HFFc6 (cell line): ENCODE measurements around the gene SLC38A11. TPM values are rescaled to one million over a fixed set of nuclear protein-coding genes. Genes with fewer than 3 reads are reported as not detected.
A peak's percentile ranks its signal among the peaks of the same experiment; 100 is the strongest.
"Not testable (repeated sequence)": the region's sequence is repeated elsewhere in the genome, so short reads cannot be mapped to it uniquely, and the experiment has no call there.

Experiments
- DNase-seq: peaks from one replicate; pipeline ENCODE4 v3.0.0-alpha.2; 2018
- H3K27ac Mint-ChIP-seq: 2 replicates; pipeline ENCODE4 v1.8.0; 2020; ENCODE audit warnings: mild to moderate bottlenecking, mixed read lengths
- H3K27me3 Mint-ChIP-seq: 2 replicates; pipeline ENCODE4 v1.8.0; 2021; ENCODE audit warnings: mild to moderate bottlenecking, moderate library complexity, mixed read lengths; ENCODE audit not compliant: insufficient read depth
- H3K36me3 Mint-ChIP-seq: 2 replicates; pipeline ENCODE4 v1.8.0; 2021; ENCODE audit warnings: low read depth, mixed read lengths
- H3K4me1 Mint-ChIP-seq: 2 replicates; pipeline ENCODE4 v1.8.0; 2020; ENCODE audit warnings: low read depth, mixed read lengths
- H3K4me3 Mint-ChIP-seq: 2 replicates; pipeline ENCODE4 v1.8.0; 2020; ENCODE audit warnings: mild to moderate bottlenecking, moderate library complexity, mixed read lengths
- H3K9me3 Mint-ChIP-seq: 2 replicates; pipeline ENCODE4 v1.8.0; 2020; ENCODE audit warnings: mild to moderate bottlenecking, mixed read lengths
- CTCF ChIP-seq: fragments of 200-600 bp; sonication (generic); IDR thresholded peaks from 2 replicates; pipeline ENCODE4 v1.5.0; 2021; ENCODE audit warnings: antibody characterized with exemption, mild to moderate bottlenecking
- total RNA-seq, 6 experiments: library from RNA; stranded (reverse); fragmentation: NEBNext Ultra II Directional; extraction: Animal tissue kit (Norgen Biotek cat#: 25700); gene quantifications; 2 replicates in 1 of 6; 3 replicates in 5 of 6; pipeline ENCODE4 v1.2.3, GENCODE V29; 2021

Gene SLC38A11
- total RNA-seq, 6 experiments from 2014 or later, result 2.1 to 3.0 (median 2.5) TPM

GRCh38 chr2:164992818-164993217 lies 37.5 kb upstream of the SLC38A11 start:
- peak; percentile 94 for DNase-seq
- no peaks in the 10 kb centered on the region for H3K9me3 Mint-ChIP-seq
- H3K4me1 Mint-ChIP-seq, result peaks cover 60% of the 10 kb centered on the region
- peak overlapping the region; percentile 92 for H3K27ac Mint-ChIP-seq
- no peaks in the 10 kb centered on the region for H3K36me3 Mint-ChIP-seq
- H3K4me3 Mint-ChIP-seq, result no peak overlapping the region
- TF ChIP-seq CTCF, result peak; percentile 86
- H3K27me3 Mint-ChIP-seq, result no peaks in the 10 kb centered on the region

GRCh38 chr2:164992093-164992454 lies 36.7 kb upstream of the SLC38A11 start:
- not testable (repeated sequence) for H3K27me3 Mint-ChIP-seq, DNase-seq, H3K36me3 Mint-ChIP-seq, H3K9me3 Mint-ChIP-seq, H3K4me3 Mint-ChIP-seq
- Mint-ChIP-seq H3K27ac (peak overlapping the region; percentile 92), H3K4me1 (peaks cover 64% of the 10 kb centered on the region)

- peak overlapping the region; percentile 92 for H3K27ac Mint-ChIP-seq
- not testable (repeated sequence) for H3K27me3 Mint-ChIP-seq, H3K9me3 Mint-ChIP-seq, H3K36me3 Mint-ChIP-seq
- H3K4me3 Mint-ChIP-seq, result peak overlapping the region; percentile 52
- DNase-seq, result peak; percentile 24
- H3K4me1 Mint-ChIP-seq, result peaks cover 70% of the 10 kb centered on the region
Measured at GRCh38 chr2:164991361-164992092, 36.2 kb upstream of the SLC38A11 start.

DNA sequence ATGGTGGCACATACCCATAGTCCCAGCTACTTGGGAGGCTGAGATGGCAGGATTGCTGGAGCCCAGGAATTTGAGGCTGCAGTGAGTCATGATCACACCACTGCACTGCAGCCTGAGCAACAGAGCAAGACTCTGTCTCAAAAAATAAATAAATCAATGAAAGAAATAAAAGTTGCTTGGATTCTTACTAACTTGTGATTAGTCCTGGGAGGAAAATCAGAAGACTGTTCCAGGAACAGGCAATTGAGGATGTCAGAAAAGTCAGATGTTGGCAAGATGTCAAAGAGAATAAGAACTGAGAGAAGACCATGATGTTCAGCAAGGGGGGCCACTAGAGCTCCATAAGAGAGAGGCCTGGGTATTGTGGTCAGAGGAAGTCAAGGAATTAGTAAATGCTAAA lies 35.6 kb upstream of the SLC38A11 start:
- H3K36me3 Mint-ChIP-seq, H3K27me3 Mint-ChIP-seq, H3K9me3 Mint-ChIP-seq: not testable (repeated sequence)
- Mint-ChIP-seq H3K27ac (peak overlapping the region; percentile 92), H3K4me3 (peak overlapping the region; percentile 52), H3K4me1 (peaks cover 76% of the 10 kb centered on the region)
- peak; percentile 67 for DNase-seq

DNA sequence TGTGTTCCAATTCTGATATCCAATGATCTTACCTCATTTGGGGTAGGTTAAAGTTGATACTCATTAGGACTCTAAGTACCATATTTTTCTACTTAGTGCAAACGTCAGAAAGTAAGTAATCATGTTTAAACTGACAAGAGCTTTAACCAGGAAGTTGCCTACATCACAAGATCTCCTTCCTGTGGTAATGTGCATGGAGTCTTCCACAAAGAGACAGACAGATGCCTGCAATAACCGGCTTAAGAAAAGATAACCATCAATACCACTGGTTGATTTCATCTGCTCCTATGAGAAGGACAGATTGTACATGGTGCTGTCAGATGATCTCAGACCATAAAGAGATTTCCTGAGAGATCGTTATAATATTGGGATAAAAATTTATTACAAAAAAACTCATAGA lies 33.5 kb upstream of the SLC38A11 start:
- DNase-seq, H3K27me3 Mint-ChIP-seq, H3K9me3 Mint-ChIP-seq, H3K36me3 Mint-ChIP-seq, H3K4me3 Mint-ChIP-seq, H3K27ac Mint-ChIP-seq: not testable (repeated sequence)
- H3K4me1 Mint-ChIP-seq, result peaks cover 90% of the 10 kb centered on the region

DNA sequence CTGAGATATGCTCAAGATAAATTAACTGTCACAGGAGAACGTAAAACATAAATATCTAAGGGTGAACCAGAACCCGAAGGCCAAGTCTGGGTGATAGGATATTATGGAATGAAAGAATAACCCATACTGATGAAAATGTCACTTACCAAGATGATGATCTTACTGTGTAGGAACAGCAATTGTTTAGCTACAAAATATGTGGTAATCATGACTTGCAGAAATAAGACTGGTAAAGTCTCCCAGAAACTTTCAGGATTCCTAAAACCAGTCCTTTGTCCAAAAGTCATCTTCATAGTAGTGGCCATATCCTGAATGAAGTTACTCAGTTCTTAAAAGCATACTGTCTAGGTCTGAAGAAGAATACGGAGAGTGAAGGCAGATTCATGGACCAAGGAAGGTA lies 30.7 kb upstream of the SLC38A11 start:
- DNase-seq, H3K27me3 Mint-ChIP-seq, H3K4me3 Mint-ChIP-seq, H3K9me3 Mint-ChIP-seq, H3K36me3 Mint-ChIP-seq: not testable (repeated sequence)
- H3K27ac Mint-ChIP-seq, result peak overlapping the region; percentile 55; the same call in 1 of the 2 replicates
- H3K4me1 Mint-ChIP-seq, result peaks cover 90% of the 10 kb centered on the region

DNA sequence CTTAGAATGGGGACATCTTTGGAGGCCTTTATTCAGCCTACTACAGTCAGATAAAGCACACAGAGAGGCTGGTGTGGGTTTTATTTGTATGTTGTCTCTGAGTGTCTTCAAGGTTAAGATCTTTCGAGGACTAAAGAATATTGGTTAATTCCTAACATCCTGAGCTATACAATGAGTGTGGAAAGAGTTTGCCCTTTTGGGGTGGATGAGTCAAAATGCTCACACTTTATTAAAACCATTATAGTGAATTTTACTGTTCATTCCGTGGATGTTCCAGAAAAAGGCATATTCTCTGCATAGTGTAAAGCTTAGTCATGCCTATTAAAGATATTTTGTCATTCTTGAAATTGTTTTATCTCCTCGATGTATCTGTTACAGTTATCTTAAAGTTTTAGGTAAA lies 29.1 kb upstream of the SLC38A11 start:
- H3K4me1 Mint-ChIP-seq, result peaks cover 90% of the 10 kb centered on the region
- H3K27me3 Mint-ChIP-seq, result no peaks in the 10 kb centered on the region
- peak overlapping the region; percentile 71 for H3K27ac Mint-ChIP-seq
- no peaks in the 10 kb centered on the region for H3K36me3 Mint-ChIP-seq
- H3K9me3 Mint-ChIP-seq, result no peaks in the 10 kb centered on the region
- H3K4me3 Mint-ChIP-seq, result peak overlapping the region; percentile 46
- TF ChIP-seq CTCF, result no peak
- peak; percentile 63 for DNase-seq

GRCh38 chr2:164981217-164981990 lies 26.1 kb upstream of the SLC38A11 start:
- DNase-seq, result peak; percentile 68
- Mint-ChIP-seq H3K4me3 (peak overlapping the region; percentile 69), H3K4me1 (peaks cover 87% of the 10 kb centered on the region), H3K36me3 (no peaks in the 10 kb centered on the region), H3K27me3 (no peaks in the 10 kb centered on the region), H3K9me3 (no peaks in the 10 kb centered on the region), H3K27ac (peak overlapping the region; percentile 81)
- TF ChIP-seq CTCF, result no peak

DNA sequence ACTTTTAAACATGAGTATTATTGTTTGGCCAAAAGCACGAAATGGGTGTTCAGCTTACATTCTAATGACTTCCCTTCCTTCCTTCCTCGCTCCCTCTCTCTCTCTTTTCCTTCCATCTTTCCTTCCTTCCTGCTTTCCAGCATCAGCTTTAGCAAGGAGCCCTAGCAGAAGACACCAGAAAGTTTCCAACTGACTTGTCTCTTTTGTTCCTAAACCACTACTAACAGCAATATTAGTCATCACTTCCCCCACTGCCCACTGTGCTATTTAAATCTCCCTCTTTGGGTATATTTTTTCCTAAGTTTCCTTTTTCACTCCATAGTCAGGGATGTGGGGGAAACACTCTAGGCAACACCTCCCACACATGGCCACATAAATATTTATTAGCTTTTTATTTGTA lies 25.4 kb upstream of the SLC38A11 start:
- H3K27ac Mint-ChIP-seq, result peak overlapping the region; percentile 81
- H3K27me3 Mint-ChIP-seq, H3K36me3 Mint-ChIP-seq, H3K9me3 Mint-ChIP-seq: not testable (repeated sequence)
- H3K4me3 Mint-ChIP-seq, result peak overlapping the region; percentile 69
- DNase-seq, result peak; percentile 24
- peaks cover 87% of the 10 kb centered on the region for H3K4me1 Mint-ChIP-seq
